MM.1S (cell line): Measurements from ENCODE around the gene SIPA1L2.
A peak's percentile ranks its signal among the peaks of the same experiment; 100 is the strongest.

Source experiments
- DNase-seq: peaks from one replicate; pipeline ENCODE4 v3.0.0-alpha.2; 2015
- H2AFZ ChIP-seq: fragments of 300-600 bp; sonication (generic); 2 replicates; pipeline ENCODE4 v1.6.0; 2016; ENCODE audit warnings: antibody characterized with exemption, low read length
- H3F3A ChIP-seq: fragments of 300-600 bp; sonication (generic); 2 replicates; pipeline ENCODE4 v1.6.1; 2016; ENCODE audit warnings: mild to moderate bottlenecking, antibody characterized with exemption, low read length, moderate library complexity, mixed read lengths; ENCODE audit not compliant: insufficient read depth
- H3K27ac ChIP-seq: fragments of 300-600 bp; sonication (generic); 2 replicates; pipeline ENCODE4 v1.5.1; 2016; ENCODE audit warnings: mild to moderate bottlenecking, low read length
- H3K27me3 ChIP-seq: fragments of 300-600 bp; sonication (generic); replicated peaks from 2 replicates; pipeline ENCODE4 v1.6.0; 2016; ENCODE audit warnings: low read length; ENCODE audit not compliant: insufficient read depth
- H3K36me3 ChIP-seq: fragments of 300-600 bp; sonication (generic); replicated peaks from 2 replicates; pipeline ENCODE4 v1.6.1; 2016; ENCODE audit warnings: mild to moderate bottlenecking, low read length, mixed read lengths; ENCODE audit not compliant: insufficient read depth
- H3K4me1 ChIP-seq: fragments of 300-600 bp; sonication (generic); 2 replicates; pipeline ENCODE4 v1.6.1; 2016; ENCODE audit warnings: low read length, mixed read lengths
- H3K4me2 ChIP-seq: fragments of 300-600 bp; sonication (generic); 2 replicates; pipeline ENCODE4 v1.6.0; 2016; ENCODE audit warnings: low read depth, low read length
- H3K4me3 ChIP-seq: fragments of 300-600 bp; sonication (generic); 2 replicates; pipeline ENCODE4 v1.5.1; 2016; ENCODE audit warnings: low read length, mixed read lengths
- H3K79me2 ChIP-seq: fragments of 300-600 bp; sonication (generic); 2 replicates; pipeline ENCODE4 v1.6.1; 2016; ENCODE audit warnings: mixed run types, low read length, mixed read lengths
- H3K9ac ChIP-seq: fragments of 300-600 bp; sonication (generic); 2 replicates; pipeline ENCODE4 v1.6.1; 2016; ENCODE audit warnings: low read length, mixed read lengths
- H3K9me2 ChIP-seq: fragments of 300-600 bp; sonication (generic); replicated peaks from 2 replicates; pipeline ENCODE4 v1.6.1; 2016; ENCODE audit warnings: mild to moderate bottlenecking, low read length, mixed read lengths; ENCODE audit not compliant: insufficient read depth
- H3K9me3 ChIP-seq: fragments of 300-600 bp; sonication (generic); replicated peaks from 2 replicates; pipeline ENCODE4 v1.6.1; 2016; ENCODE audit warnings: mild to moderate bottlenecking, low read length, mixed read lengths; ENCODE audit not compliant: insufficient read depth
- H4K20me1 ChIP-seq: fragments of 300-600 bp; sonication (generic); 2 replicates; pipeline ENCODE4 v1.6.1; 2016; ENCODE audit warnings: mild to moderate bottlenecking, low read length, moderate library complexity, mixed read lengths; ENCODE audit not compliant: insufficient read depth
- EZH2 ChIP-seq: fragments of 300-600 bp; sonication (generic); optimal IDR thresholded peaks from 2 replicates; pipeline ENCODE3; 2017; ENCODE audit warnings: low read depth, mild to moderate bottlenecking, antibody characterized with exemption, low read length, mixed read lengths
- EZH2phosphoT487 ChIP-seq: fragments of 300-600 bp; sonication (generic); IDR thresholded peaks from 2 replicates; pipeline ENCODE4 v1.6.1; 2018; ENCODE audit warnings: antibody characterized with exemption, low read length
- TF ChIP-seq, protein P1 (sequence below): fragments of 300-600 bp; sonication (generic); IDR thresholded peaks from 2 replicates; pipeline ENCODE4 v1.5.1; 2016; ENCODE audit warnings: antibody characterized with exemption, low read length, mixed read lengths

SIPA1L2 gene

DNA sequence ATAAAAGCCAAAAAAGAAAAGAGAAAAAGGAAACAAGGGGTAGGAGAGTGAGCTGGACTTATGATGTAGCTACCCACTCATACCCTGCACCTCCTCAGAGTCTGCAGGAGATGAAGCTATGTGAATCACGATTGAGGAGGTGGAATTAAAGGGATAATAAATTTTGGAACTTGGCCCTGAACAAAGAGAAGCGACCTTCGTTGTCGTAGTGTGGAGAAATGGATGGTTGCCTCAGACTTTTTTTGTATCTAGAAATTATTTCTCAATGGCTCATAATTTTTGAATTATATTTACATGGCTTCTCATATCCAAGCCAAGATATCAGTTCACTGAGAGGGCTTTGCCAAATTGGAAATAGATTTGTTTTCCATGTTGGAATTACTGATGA is 37.8 kb upstream of the SIPA1L2 start:
- Histone ChIP-seq H3K27me3 (no peaks in the 10 kb centered on the region), H3K36me3 (no peaks in the 10 kb centered on the region), H3K79me2 (no peaks in the 10 kb centered on the region), H4K20me1 (no peaks in the 10 kb centered on the region), H3K4me1 (no peaks in the 10 kb centered on the region), H3K9me3 (no peaks in the 10 kb centered on the region), H3K9me2 (no peaks in the 10 kb centered on the region), H3K27ac (no peak overlapping the region), H3K4me2 (no peak overlapping the region), H3F3A (no peaks in the 10 kb centered on the region), H3K9ac (no peak overlapping the region), H2AFZ (no peak overlapping the region), H3K4me3 (no peak overlapping the region)
- TF ChIP-seq EZH2phosphoT487 (no peak), EZH2 (no peak)
- TF ChIP-seq, protein P1, sequence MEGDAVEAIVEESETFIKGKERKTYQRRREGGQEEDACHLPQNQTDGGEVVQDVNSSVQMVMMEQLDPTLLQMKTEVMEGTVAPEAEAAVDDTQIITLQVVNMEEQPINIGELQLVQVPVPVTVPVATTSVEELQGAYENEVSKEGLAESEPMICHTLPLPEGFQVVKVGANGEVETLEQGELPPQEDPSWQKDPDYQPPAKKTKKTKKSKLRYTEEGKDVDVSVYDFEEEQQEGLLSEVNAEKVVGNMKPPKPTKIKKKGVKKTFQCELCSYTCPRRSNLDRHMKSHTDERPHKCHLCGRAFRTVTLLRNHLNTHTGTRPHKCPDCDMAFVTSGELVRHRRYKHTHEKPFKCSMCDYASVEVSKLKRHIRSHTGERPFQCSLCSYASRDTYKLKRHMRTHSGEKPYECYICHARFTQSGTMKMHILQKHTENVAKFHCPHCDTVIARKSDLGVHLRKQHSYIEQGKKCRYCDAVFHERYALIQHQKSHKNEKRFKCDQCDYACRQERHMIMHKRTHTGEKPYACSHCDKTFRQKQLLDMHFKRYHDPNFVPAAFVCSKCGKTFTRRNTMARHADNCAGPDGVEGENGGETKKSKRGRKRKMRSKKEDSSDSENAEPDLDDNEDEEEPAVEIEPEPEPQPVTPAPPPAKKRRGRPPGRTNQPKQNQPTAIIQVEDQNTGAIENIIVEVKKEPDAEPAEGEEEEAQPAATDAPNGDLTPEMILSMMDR, result no peak
- no peak for DNase-seq

DNA sequence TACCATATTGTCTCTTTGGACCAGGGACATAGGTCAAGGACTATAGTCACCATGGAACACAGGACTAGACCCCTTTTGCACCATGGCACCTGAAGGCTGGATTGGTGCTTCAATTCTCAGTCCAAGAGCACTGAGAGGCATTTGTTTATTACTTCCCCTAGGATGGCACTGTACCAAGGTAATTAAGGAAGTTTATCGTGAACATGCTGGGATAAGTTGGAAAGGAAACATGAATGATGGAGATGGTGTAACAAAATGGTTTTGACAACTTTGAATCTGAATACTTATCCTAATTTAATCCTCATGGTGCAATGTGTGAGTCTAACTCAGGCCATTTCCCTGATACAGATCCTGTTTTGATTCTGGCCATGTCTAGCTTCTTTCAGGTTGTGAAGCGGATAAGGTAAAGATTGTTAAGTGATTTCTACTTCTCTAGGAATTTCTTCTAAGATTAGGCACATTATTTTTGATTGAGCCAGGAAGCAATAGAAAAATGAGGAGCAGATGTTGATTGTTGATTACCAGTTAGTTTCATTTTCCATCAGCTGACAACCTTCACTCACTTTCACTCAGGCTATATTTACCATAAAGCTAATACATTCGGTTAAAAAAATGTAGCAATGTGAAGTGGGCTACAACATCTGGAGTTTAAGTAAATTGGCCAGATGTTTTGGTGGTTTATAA is 37.3 kb upstream of the SIPA1L2 start:
- no peak overlapping the region for H3K4me2 ChIP-seq
- H2AFZ ChIP-seq, result no peak overlapping the region
- no peak overlapping the region for H3K27ac ChIP-seq
- H3K4me1 ChIP-seq, result no peaks in the 10 kb centered on the region
- no peaks in the 10 kb centered on the region for H3K9me3 ChIP-seq
- peak; percentile 16 for DNase-seq
- H3F3A ChIP-seq, result no peaks in the 10 kb centered on the region
- TF ChIP-seq, protein P1, result no peak
- TF ChIP-seq EZH2, result no peak
- no peak for TF ChIP-seq EZH2phosphoT487
- no peaks in the 10 kb centered on the region for H3K36me3 ChIP-seq
- H3K4me3 ChIP-seq, result no peak overlapping the region
- H3K27me3 ChIP-seq, result no peaks in the 10 kb centered on the region
- H3K9ac ChIP-seq, result no peak overlapping the region
- no peaks in the 10 kb centered on the region for H3K79me2 ChIP-seq
- H3K9me2 ChIP-seq, result no peaks in the 10 kb centered on the region
- H4K20me1 ChIP-seq, result no peaks in the 10 kb centered on the region

DNA sequence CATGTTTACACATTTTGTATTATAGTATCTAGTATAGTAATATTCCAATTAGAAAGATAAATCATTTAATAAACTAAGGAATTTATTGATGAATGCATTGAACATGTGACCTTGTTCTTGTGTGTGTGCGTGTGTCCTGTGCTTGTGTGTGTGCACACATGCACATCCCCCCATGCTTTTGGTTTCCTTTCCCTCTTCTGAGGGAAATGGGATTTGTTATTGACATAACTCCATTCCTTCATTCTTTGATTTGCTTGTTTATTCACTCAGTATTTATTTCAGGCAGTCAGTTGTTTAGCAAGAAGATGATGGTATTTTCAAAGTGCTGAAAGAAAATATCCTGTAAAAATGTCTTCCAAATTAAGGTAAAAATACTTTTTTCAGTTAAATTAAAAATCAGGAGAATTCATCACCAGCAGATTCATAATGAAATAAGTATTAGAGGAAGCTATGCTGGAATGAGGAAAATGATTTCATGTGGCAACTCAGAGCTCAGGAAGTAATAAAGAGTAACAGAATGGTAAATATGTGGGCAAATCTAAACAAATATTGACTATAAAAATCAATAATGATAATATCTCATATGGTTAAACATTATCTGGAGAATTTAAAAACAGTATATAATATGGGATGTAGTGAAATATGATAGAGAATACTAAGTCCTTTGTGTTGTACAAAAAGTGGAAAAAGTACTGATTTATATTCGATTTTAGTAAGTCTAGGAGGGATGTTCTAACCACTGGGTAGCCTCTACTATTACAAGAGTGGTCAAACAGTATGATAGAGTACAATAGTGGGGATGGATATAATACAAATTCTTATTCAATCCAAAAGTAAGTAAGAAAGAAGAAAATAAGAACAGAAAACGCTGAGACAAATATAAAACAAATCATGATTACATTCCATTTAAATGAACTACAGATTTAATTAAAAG is 35.2 kb upstream of the SIPA1L2 start:
- no peaks in the 10 kb centered on the region; the same call in 1 of the 2 replicates for H3K27me3 ChIP-seq
- no peak overlapping the region for H3K27ac ChIP-seq
- H3K9ac ChIP-seq, result no peak overlapping the region
- H4K20me1 ChIP-seq, result no peaks in the 10 kb centered on the region
- TF ChIP-seq EZH2phosphoT487 (no peak), EZH2 (no peak)
- TF ChIP-seq, protein P1, result no peak
- H3F3A ChIP-seq, result no peaks in the 10 kb centered on the region
- no peak overlapping the region for H2AFZ ChIP-seq
- no peak overlapping the region for H3K4me2 ChIP-seq
- H3K79me2 ChIP-seq, result no peaks in the 10 kb centered on the region
- no peak overlapping the region for H3K4me3 ChIP-seq
- no peaks in the 10 kb centered on the region for H3K9me3 ChIP-seq
- H3K36me3 ChIP-seq, result no peaks in the 10 kb centered on the region
- H3K4me1 ChIP-seq, result no peaks in the 10 kb centered on the region
- no peaks in the 10 kb centered on the region for H3K9me2 ChIP-seq
- DNase-seq, result no peak
